HEK293 (cell line): ENCODE data around the gene THRAP3.

ENCODE experiments used
- CTCF ChIP-seq: fragments of 450-650 bp; formaldehyde crosslinking; IDR thresholded peaks from 2 replicates; pipeline ENCODE4 v1.5.1; 2016; ENCODE audit warnings: missing biosample characterization, missing genetic modification characterization
- GLIS2 ChIP-seq: fragments of 450-650 bp; formaldehyde crosslinking; IDR thresholded peaks from 2 replicates; pipeline ENCODE4 v1.5.1; 2016; ENCODE audit warnings: missing biosample characterization, missing genetic modification characterization
- KLF8 ChIP-seq: fragments of 450-650 bp; formaldehyde crosslinking; IDR thresholded peaks from 2 replicates; pipeline ENCODE4 v1.5.1; 2016; ENCODE audit warnings: missing biosample characterization, missing genetic modification characterization
- SETDB1 ChIP-seq: IDR thresholded peaks from one replicate; pipeline ENCODE4 v1.6.1; 2017; ENCODE audit warnings: mild to moderate bottlenecking, low read length, moderate library complexity, mixed read lengths; ENCODE audit not compliant: insufficient read length
- TCF7L2 ChIP-seq: IDR thresholded peaks from 2 replicates; pipeline ENCODE4 v1.6.1; 2011; ENCODE audit warnings: low read depth, mild to moderate bottlenecking, inconsistent platforms, low read length, moderate library complexity, borderline replicate concordance
- ZBTB1 ChIP-seq: fragments of 450-650 bp; formaldehyde crosslinking; IDR thresholded peaks from 2 replicates; pipeline ENCODE4 v1.5.1; 2016; ENCODE audit warnings: missing biosample characterization, missing genetic modification characterization
- ZNF239 ChIP-seq: fragments of 450-650 bp; formaldehyde crosslinking; IDR thresholded peaks from 2 replicates; pipeline ENCODE4 v1.5.1; 2016; ENCODE audit warnings: missing biosample characterization, missing genetic modification characterization
- ZNF416 ChIP-seq: fragments of 450-650 bp; formaldehyde crosslinking; IDR thresholded peaks from 2 replicates; pipeline ENCODE4 v1.5.1; 2016; ENCODE audit warnings: missing biosample characterization, missing genetic modification characterization

- TF ChIP-seq TCF7L2 (no peak), GLIS2 (tag by site-specific recombination) (no peak), ZNF239 (no peak), CTCF (tag by site-specific recombination) (no peak), ZNF416 (tag by site-specific recombination) (no peak), KLF8 (tag by site-specific recombination) (no peak), SETDB1 (no peak), ZBTB1 (no peak)
These were observed 47.9 kb upstream of the THRAP3 start for GRCh38 chr1:36176106-36176949.
